Measurements from ENCODE around the gene PLXNA1.

The PLXNA1 gene

GRCh38 chr3:126958638-126959085 lies 24.3 kb upstream of the PLXNA1 start:
- TF ChIP-seq CTCF (conservative IDR thresholded peaks at IDR 0.05; ENCODE audit: low read depth, low read length) = no peak
- no peak overlapping the region for H3K4me3 ChIP-seq (ENCODE audit: low read length)
- DNase-seq (ENCODE audit: low read depth) = no peak

DNA sequence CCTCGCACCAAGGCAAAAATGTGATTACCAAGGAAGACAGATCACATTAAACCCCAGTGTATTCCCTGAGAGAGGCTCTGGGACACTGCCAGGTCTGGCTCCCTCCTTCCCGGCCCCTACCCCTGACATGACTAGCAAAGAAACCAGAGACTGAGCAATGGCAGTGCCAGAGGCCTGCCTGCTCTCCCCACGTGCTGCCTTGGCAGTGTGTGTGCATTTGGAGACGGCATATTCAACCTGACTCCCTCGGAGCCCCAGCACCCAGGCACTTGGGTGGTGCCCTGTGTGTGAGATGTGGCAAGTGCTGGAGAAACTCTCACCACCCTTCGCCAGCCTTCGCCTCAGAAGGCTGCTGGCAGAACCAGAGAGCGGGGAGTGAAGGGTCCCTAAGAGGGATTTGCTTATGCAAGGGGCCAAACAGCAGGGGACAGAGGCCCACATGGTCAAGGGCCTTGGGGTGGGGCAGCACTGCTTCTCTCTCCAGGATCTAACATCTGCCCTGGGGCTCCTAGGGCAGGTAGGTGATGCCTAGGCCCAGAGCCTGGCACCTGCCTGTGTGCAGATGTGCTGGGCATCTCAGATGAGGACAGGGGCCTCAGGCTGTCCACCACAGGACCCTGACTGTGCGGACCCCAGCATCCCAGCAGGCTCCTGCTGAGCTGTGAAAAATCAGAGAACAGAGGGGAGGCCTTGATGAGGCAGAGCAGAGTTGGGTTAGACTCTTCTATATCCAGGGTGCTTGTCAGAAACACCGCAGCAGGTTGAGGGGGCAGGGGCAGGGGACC lies 23.6 kb upstream of the PLXNA1 start:
- no peak for DNase-seq (ENCODE audit: low read depth)
- H3K4me3 ChIP-seq (ENCODE audit: low read length) = no peak overlapping the region
- no peak for TF ChIP-seq CTCF (conservative IDR thresholded peaks at IDR 0.05; ENCODE audit: low read depth, low read length)

DNA sequence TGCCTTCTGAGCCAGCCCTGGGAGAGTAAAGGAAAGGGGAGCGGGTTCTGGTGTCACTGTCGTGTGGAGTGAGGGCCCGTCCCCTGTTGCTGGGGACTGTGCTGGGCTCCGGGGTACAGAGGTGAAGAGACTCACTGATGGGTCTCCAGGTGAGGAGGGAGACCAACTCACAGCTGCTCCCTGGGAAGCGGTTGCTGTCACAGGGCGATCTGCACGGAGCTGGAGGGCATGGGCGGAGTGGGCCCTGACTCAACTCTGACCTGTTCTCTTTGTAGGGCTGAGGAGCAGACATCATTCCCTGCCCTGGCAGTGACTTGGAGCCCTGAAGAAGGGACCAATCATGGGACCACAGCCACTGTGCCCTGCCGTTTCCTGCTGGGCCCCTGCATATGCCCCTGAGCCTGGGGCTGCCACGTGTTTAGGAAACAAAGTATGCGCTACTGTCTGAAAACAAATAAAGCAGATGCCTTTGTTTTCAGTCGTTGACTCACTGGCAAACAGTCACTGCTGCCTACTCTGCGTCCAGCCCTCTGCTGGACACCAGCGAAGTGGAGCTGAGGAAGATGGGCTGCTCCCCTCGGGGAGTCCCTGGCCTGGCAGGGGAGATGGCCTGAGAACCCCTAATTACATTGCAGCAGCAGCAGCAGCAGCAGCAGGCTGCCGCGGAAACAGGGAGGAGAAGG lies 22.9 kb upstream of the PLXNA1 start:
- DNase-seq (ENCODE audit: low read depth) = no peak
- H3K4me3 ChIP-seq (ENCODE audit: low read length) = no peak overlapping the region
- peak; percentile 46 for TF ChIP-seq CTCF (conservative IDR thresholded peaks at IDR 0.05; ENCODE audit: low read depth, low read length)

- DNase-seq (ENCODE audit: low read depth) = no peak
- TF ChIP-seq CTCF (conservative IDR thresholded peaks at IDR 0.05; ENCODE audit: low read depth, low read length) = no peak
- H3K4me3 ChIP-seq (ENCODE audit: low read length) = no peak overlapping the region
Measured at GRCh38 chr3:126960604-126960995, 22.3 kb upstream of the PLXNA1 start.

DNA sequence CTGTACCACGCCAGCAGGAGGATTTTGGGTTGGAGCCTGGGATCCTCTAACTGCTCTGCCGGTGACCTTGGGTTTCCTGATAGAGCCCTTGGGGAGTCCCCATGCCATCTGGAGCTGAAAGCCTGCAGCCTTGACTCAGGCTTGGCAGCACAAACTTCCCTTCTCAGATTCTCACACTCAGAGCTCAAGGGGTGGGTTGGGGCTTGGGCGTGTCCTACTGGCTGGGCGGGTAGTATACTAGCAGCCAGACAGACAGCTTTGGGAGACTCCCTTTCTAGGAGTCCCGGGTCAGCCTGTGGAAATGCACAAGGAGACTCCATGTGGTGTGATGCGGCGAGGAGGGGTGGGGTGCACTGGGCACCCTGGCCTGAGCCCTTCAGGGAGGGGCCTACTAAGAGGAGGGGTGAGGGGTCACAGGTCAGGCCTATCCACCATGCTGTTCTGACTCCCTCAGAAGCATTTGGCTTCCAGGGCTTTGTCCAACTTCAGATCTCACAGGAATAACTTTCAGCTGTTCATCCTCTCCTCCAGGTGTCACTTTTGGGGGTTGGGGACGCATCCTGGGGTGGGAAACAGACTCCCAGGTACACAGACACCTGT lies 21.6 kb upstream of the PLXNA1 start:
- TF ChIP-seq CTCF (conservative IDR thresholded peaks at IDR 0.05; ENCODE audit: low read depth, low read length) = no peak
- H3K4me3 ChIP-seq (ENCODE audit: low read length) = no peak overlapping the region
- DNase-seq (ENCODE audit: low read depth) = no peak

DNA sequence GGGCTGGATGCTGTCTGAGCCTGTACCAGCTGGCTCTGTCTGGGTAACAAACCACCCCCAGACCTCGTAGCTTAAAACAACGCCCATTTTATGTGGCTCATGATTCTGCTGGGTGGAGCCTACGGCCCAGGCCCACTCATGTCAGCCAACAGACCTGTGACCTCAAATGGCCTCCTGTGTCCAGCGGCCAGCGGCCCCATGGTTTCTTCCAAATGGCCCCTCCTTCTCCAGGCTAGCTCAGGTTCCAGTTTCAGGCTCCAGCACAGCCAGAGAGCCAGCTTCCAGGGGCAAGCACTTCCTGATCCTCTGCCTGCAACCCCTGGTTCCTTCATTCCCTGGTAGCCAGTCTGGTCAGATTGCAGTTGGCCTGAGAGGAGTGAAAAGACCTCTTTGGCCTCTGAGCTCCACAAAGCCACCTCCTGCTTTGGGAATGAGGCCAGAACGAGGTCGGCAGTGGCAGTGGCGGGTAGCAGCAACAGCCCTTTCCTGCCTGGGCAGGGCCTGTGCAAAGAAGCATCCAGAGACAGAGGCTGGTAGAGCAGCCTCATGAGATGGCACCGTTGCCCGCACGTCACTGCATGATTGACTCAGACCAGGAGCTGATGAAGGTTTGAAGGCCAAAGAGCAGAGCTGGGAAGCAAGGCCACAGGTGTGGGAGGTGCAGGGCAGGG lies 21.0 kb upstream of the PLXNA1 start:
- H3K4me3 ChIP-seq (ENCODE audit: low read length) = no peak overlapping the region
- no peak for DNase-seq (ENCODE audit: low read depth)
- no peak for TF ChIP-seq CTCF (conservative IDR thresholded peaks at IDR 0.05; ENCODE audit: low read depth, low read length)

All from retinal pigment epithelial cell (primary cell).